AG04449 (cell line): ENCODE results near the gene UST.
"Not testable (repeated sequence)": the region's sequence is repeated elsewhere in the genome, so short reads cannot be mapped to it uniquely, and the experiment has no call there.

ENCODE experiments used
- CTCF ChIA-PET: fragments of 350-600 bp; formaldehyde crosslinking; extraction: SDS; loops from one replicate; lab custom pipeline; 2021; ENCODE audit warnings: antibody characterized with exemption; lab: Yijun Ruan, JAX
- POLR2A ChIA-PET: fragments of 400-600, 350-600 bp; formaldehyde crosslinking; extraction: SDS; loops from one replicate; lab custom pipeline; 2020; ENCODE audit warnings: antibody characterized with exemption, inconsistent platforms; lab: Yijun Ruan, JAX
- DNase-seq: peaks from one replicate; pipeline ENCODE4 v3.0.0-alpha.2; 2010; ENCODE audit warnings: low read depth, low spot score
- H3K4me3 ChIP-seq: 2 replicates; pipeline ENCODE4 v1.5.1; 2011; ENCODE audit warnings: low read depth, mild to moderate bottlenecking, control low read depth, low read length
- CTCF ChIP-seq: IDR thresholded peaks from one replicate; pipeline ENCODE4 v1.5.1; 2011; ENCODE audit warnings: mild to moderate bottlenecking, moderate library complexity, low read length, control low read depth, inconsistent platforms; ENCODE audit not compliant: insufficient read depth; ENCODE audit errors: missing control alignments

UST gene

GRCh38 chr6:149097794-149098193 lies 351.0 kb downstream of the UST start:
- ChIA-PET CTCF (no interaction called here), POLR2A (no interaction called here)
- TF ChIP-seq CTCF: no peak
- DNase-seq: no peak
- H3K4me3 ChIP-seq: no peak overlapping the region

GRCh38 chr6:149098700-149099276 lies 352.0 kb downstream of the UST start:
- TF ChIP-seq CTCF: no peak
- ChIA-PET POLR2A (no interaction called here), CTCF (no interaction called here)
- H3K4me3 ChIP-seq: no peak overlapping the region
- no peak for DNase-seq

GRCh38 chr6:149102324-149102723 lies 355.5 kb downstream of the UST start:
- CTCF ChIA-PET: no interaction called here
- DNase-seq: no peak
- no peak for TF ChIP-seq CTCF
- no peak overlapping the region for H3K4me3 ChIP-seq
- POLR2A ChIA-PET: no interaction called here

GRCh38 chr6:149103950-149104349 lies 357.1 kb downstream of the UST start:
- H3K4me3 ChIP-seq, CTCF ChIA-PET, DNase-seq, POLR2A ChIA-PET: not testable (repeated sequence)

- DNase-seq: no peak
- no peak overlapping the region for H3K4me3 ChIP-seq
- CTCF ChIA-PET: no interaction called here
- POLR2A ChIA-PET: no interaction called here
- no peak for TF ChIP-seq CTCF
Measured at GRCh38 chr6:149107520-149107919, 360.7 kb downstream of the UST start.

GRCh38 chr6:149108038-149108748 lies 361.4 kb downstream of the UST start:
- ChIA-PET POLR2A (no interaction called here), CTCF (no interaction called here)
- TF ChIP-seq CTCF: no peak
- no peak for DNase-seq
- no peak overlapping the region for H3K4me3 ChIP-seq

GRCh38 chr6:149108749-149109100 lies 361.9 kb downstream of the UST start:
- no peak overlapping the region for H3K4me3 ChIP-seq
- DNase-seq: no peak
- TF ChIP-seq CTCF: no peak
- ChIA-PET CTCF (no interaction called here), POLR2A (no interaction called here)
